OCI-LY7 (cell line): ENCODE measurements around the gene FBN2. TPM values are rescaled to one million over a fixed set of nuclear protein-coding genes. Genes with fewer than 3 reads are reported as not detected.

Source experiments
- BruUV-seq: library from RNA; stranded (reverse); fragments of 400-500 nt; replicated peaks from 2 replicates; lab custom pipeline; 2021; lab: Mats Ljungman, UMichigan
- CTCF ChIA-PET: fragments of 300-600 bp; sonication (Branson Sonifier 250); formaldehyde crosslinking; loops from one replicate; lab custom pipeline; 2022; ENCODE audit warnings: antibody characterized with exemption; ENCODE audit not compliant: unreplicated experiment; lab: Charles Lee
- POLR2A ChIA-PET: fragments of 300-600 bp; sonication (Branson Sonifier 250); formaldehyde crosslinking; loops from one replicate; lab custom pipeline; 2022; ENCODE audit warnings: antibody characterized with exemption; lab: Charles Lee
- DNase-seq: peaks from one replicate; pipeline ENCODE4 v3.0.0-alpha.2; 2015; ENCODE audit warnings: low spot score
- H2AFZ ChIP-seq: fragments of 200-600 bp; sonication (generic), shearing (Covaris generic); 2 replicates; pipeline ENCODE4 v1.6.1; 2014; ENCODE audit warnings: mild to moderate bottlenecking, antibody characterized with exemption, low read length, moderate library complexity
- H3K27ac ChIP-seq: fragments of 200-600 bp; sonication (generic); 2 replicates; pipeline ENCODE4 v1.5.1; 2014; ENCODE audit warnings: mixed run types, low read depth, mild to moderate bottlenecking, moderate library complexity, low read length, inconsistent platforms; ENCODE audit not compliant: poor library complexity, severe bottlenecking
- H3K36me3 ChIP-seq: fragments of 200-600 bp; sonication (generic); 2 replicates; pipeline ENCODE4 v1.6.1; 2014; ENCODE audit warnings: mild to moderate bottlenecking, antibody characterized with exemption, low read length, moderate library complexity, mixed read lengths; ENCODE audit not compliant: insufficient read depth
- H3K4me1 ChIP-seq: fragments of 200-600 bp; sonication (generic); 2 replicates; pipeline ENCODE4 v1.5.1; 2014; ENCODE audit warnings: mild to moderate bottlenecking, low read length; ENCODE audit not compliant: insufficient read depth, poor library complexity, severe bottlenecking
- H3K4me2 ChIP-seq: fragments of 200-600 bp; sonication (generic); 2 replicates; pipeline ENCODE4 v1.6.1; 2014; ENCODE audit warnings: mild to moderate bottlenecking, low read length
- H3K4me3 ChIP-seq: fragments of 200-600 bp; sonication (generic); 2 replicates; pipeline ENCODE4 v1.5.1; 2014; ENCODE audit warnings: mild to moderate bottlenecking, low read depth, low read length; ENCODE audit not compliant: poor library complexity, severe bottlenecking
- H3K79me2 ChIP-seq: fragments of 200-600 bp; sonication (generic); 2 replicates; pipeline ENCODE4 v1.6.1; 2016; ENCODE audit warnings: low read depth, mild to moderate bottlenecking, low read length, moderate library complexity, mixed read lengths; ENCODE audit not compliant: insufficient read depth
- H3K9me2 ChIP-seq: fragments of 200-600 bp; sonication (generic); 2 replicates; pipeline ENCODE4 v1.6.1; 2016; ENCODE audit warnings: mild to moderate bottlenecking, low read length, mixed read lengths; ENCODE audit not compliant: insufficient read depth
- H3K9me3 ChIP-seq: fragments of 200-600 bp; sonication (generic); 2 replicates; pipeline ENCODE4 v1.6.1; 2014; ENCODE audit warnings: mild to moderate bottlenecking, mixed run types, low read length, mixed read lengths
- H4K20me1 ChIP-seq: fragments of 200-600 bp; sonication (generic); 2 replicates; pipeline ENCODE4 v1.6.1; 2014; ENCODE audit warnings: mild to moderate bottlenecking, antibody characterized with exemption, low read length, moderate library complexity, mixed read lengths; ENCODE audit not compliant: insufficient read depth
- CTCF ChIP-seq: fragments of 200-600 bp; sonication (generic); conservative IDR thresholded peaks from 2 replicates; pipeline ENCODE4 v1.5.1; 2014; ENCODE audit warnings: mild to moderate bottlenecking, antibody characterized with exemption, low read length, moderate library complexity, mixed read lengths
- EZH2phosphoT487 ChIP-seq: fragments of 200-600 bp; sonication (generic); IDR thresholded peaks from 2 replicates; pipeline ENCODE4 v1.6.1; 2018; ENCODE audit warnings: low read depth, borderline replicate concordance, mild to moderate bottlenecking, mixed run types, antibody characterized with exemption, low read length, moderate library complexity, mixed read lengths
- intact Hi-C: fragments of 100-400 bp; cut with micrococcal nuclease; formaldehyde crosslinking; loops from one replicate; pipeline ENCODE4 v1.10.0; 2022; ENCODE audit not compliant: unreplicated experiment
- total RNA-seq, 2 experiments: library from RNA; depleted of rRNA in 1 of 2; stranded (reverse); fragments of >200 nt in 1 of 2; shearing (Covaris generic) in 1 of 2; gene quantifications; 2 replicates each; pipeline ENCODE4 v1.2.3, GENCODE V29; 2014 to 2022

The FBN2 gene
- total RNA-seq, 2 experiments from 2014 or later: not detected

GRCh38 chr5:128213833-128214232 is 324.2 kb downstream of the FBN2 start:
- no peak for TF ChIP-seq CTCF
- no peak for TF ChIP-seq EZH2phosphoT487
- Histone ChIP-seq H4K20me1 (no peaks in the 10 kb centered on the region), H3K9me2 (no peaks in the 10 kb centered on the region), H3K27ac (no peak overlapping the region), H3K79me2 (no peaks in the 10 kb centered on the region), H3K9me3 (no peaks in the 10 kb centered on the region), H3K4me1 (no peaks in the 10 kb centered on the region), H3K36me3 (no peaks in the 10 kb centered on the region), H2AFZ (no peak overlapping the region), H3K4me3 (no peak overlapping the region), H3K4me2 (no peak overlapping the region)
- ChIA-PET POLR2A (no interaction called here), CTCF (no interaction called here)
- intact Hi-C loops: loop anchor here (2.0 to 5.0 kb wide), 4 partner anchors 283 to 1553 kb away; no protein-coding TSS in a partner anchor
- DNase-seq: no peak
- no TSS peak for BruUV-seq

GRCh38 chr5:128213340-128213739 is 324.7 kb downstream of the FBN2 start:
- Histone ChIP-seq H3K4me2 (no peak overlapping the region), H3K79me2 (no peaks in the 10 kb centered on the region), H3K9me3 (no peaks in the 10 kb centered on the region), H3K4me1 (no peaks in the 10 kb centered on the region), H3K27ac (no peak overlapping the region), H3K4me3 (no peak overlapping the region), H3K9me2 (no peaks in the 10 kb centered on the region), H2AFZ (no peak overlapping the region), H3K36me3 (no peaks in the 10 kb centered on the region), H4K20me1 (no peaks in the 10 kb centered on the region)
- POLR2A ChIA-PET: no interaction called here
- TF ChIP-seq EZH2phosphoT487 (no peak), CTCF (peak; percentile 85)
- no TSS peak for BruUV-seq
- DNase-seq: peak; percentile 56
- intact Hi-C loops: loop anchor here (2.0 to 5.0 kb wide), 4 partner anchors 284 to 1554 kb away; no protein-coding TSS in a partner anchor
- CTCF ChIA-PET: no interaction called here

- BruUV-seq: no TSS peak
- Histone ChIP-seq H3K9me3 (no peaks in the 10 kb centered on the region), H3K36me3 (no peaks in the 10 kb centered on the region), H3K4me2 (no peak overlapping the region), H3K4me1 (no peaks in the 10 kb centered on the region), H4K20me1 (no peaks in the 10 kb centered on the region), H3K79me2 (no peaks in the 10 kb centered on the region), H3K4me3 (no peak overlapping the region), H2AFZ (no peak overlapping the region), H3K9me2 (no peaks in the 10 kb centered on the region), H3K27ac (no peak overlapping the region)
- intact Hi-C loops: loop anchor here (2.0 to 5.0 kb wide), 4 partner anchors 285 to 1555 kb away; no protein-coding TSS in a partner anchor
- no peak for DNase-seq
- POLR2A ChIA-PET: no interaction called here
- no peak for TF ChIP-seq CTCF
- TF ChIP-seq EZH2phosphoT487: no peak
- CTCF ChIA-PET: no interaction called here
Measured at GRCh38 chr5:128212191-128212806, 325.7 kb downstream of the FBN2 start.
